A549 treated with AZD9567 at 1 μM for 4 hours (cell line): Measurements from ENCODE around the gene NCK2. TPM values are rescaled to one million over a fixed set of nuclear protein-coding genes. Genes with fewer than 3 reads are reported as not detected.

Experiments used
- total RNA-seq: library from RNA; stranded (reverse); fragments of 200-300 nt; extraction: Qiagen RNA extraction; gene quantifications from 5 replicates; pipeline ENCODE4 v1.2.3, GENCODE V29; 2022; ENCODE audit not compliant: insufficient read depth

Gene NCK2
- 18.2 to 27.6 TPM (median 26.0 TPM) in 5 replicates for total RNA-seq

DNA sequence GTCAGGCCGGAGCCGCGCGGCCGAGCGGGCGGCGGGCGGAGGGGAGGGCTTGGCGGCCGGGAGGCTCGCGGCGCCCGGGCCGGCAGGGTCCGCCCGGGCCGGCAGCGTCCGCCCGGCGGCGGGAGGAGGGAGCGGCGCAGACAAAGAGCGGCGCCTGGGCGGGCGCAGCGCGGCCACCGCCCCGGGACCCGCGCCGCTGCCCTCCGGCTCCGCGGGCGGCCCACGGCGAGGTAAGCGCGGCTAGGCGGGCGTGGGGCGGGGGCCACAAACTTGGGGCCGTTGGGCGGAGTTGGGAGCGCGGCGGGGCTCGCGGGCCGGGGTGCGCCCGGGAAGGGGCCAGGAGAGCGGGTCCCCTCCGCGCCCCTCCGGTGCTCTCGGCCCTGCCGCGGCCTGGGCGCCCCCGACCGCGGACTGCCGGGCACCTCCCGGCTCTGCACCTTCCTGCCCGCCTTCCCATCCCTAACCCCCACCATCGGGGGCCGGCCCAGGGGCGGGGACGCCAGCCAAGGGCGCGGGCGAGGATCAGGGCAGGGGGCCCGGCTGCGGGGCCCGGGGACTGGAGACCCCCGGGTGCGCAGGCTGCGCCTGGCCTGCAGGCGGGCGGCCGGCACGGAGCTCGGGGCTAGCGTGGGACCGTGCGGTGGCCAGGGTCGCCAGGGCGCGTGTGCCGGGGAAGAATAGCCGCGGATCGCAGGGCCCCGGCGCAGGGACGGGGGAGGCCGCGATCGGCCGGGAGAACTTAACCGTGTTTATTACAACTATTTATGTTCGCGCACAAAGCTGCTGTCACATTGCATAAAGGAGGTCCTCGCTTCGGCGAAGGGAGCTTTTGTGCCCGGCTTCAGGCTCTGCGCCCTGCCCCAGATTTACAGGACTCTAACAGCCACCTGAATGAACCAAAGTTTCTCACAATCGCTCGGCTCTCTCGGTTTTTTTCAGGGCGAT, at the start of gene NCK2:
Gene NCK2, plus strand, starts transcription at position 4 of the 945 bp plus-strand sequence. CDS start 110,152 bp downstream, outside the sequence.

